Ovary (tissue), 9 donors: Measurements from ENCODE around the gene NXPH3. TPM values are rescaled to one million over a fixed set of nuclear protein-coding genes. Genes with fewer than 3 reads are reported as not detected.

Experiments
- DNase-seq, 5 donors: peaks; one replicate each; pipeline ENCODE4 v3.0.0-alpha.2; 2019 to 2020
- H3K27ac ChIP-seq, 2 donors: fragments of 200-600 bp; one replicate each; pipeline versions ENCODE4 v1.5.1 to v1.8.0; 2019 to 2022
- H3K27me3 ChIP-seq: fragments of 200-600 bp; one replicate; pipeline ENCODE4 v1.8.0; 2022
- H3K36me3 ChIP-seq: fragments of 200-600 bp; sonication (generic); one replicate; pipeline ENCODE4 v1.5.1; 2019
- H3K4me1 ChIP-seq: one replicate; pipeline ENCODE4 v1.8.1; 2013; ENCODE audit warnings: mild to moderate bottlenecking, moderate library complexity; ENCODE audit not compliant: insufficient read depth
- H3K4me3 ChIP-seq: fragments of 200-600 bp; sonication (generic); one replicate; pipeline ENCODE4 v1.5.1; 2017
- H3K9me3 ChIP-seq, 2 donors: fragments of 200-600 bp in 1 of 2; sonication (generic) in 1 of 2; one replicate each; pipeline versions ENCODE4 v1.5.1 to v1.8.1; 2013 to 2019; ENCODE audit warnings: mild to moderate bottlenecking in 1 of 2, moderate library complexity in 1 of 2
- CTCF ChIP-seq, 3 donors: fragments of 450-650 bp in 2 of 3; fragments of 200-600 bp in 1 of 3; IDR thresholded peaks; one replicate each; pipeline versions ENCODE4 v1.5.1 to v1.8.0; 2016 to 2022; ENCODE audit warnings: antibody characterized with exemption in 3 of 3, mild to moderate bottlenecking in 1 of 3
- EP300 ChIP-seq: sonication (generic); formaldehyde crosslinking; IDR thresholded peaks from one replicate; pipeline ENCODE4 v1.6.1; 2017; ENCODE audit warnings: antibody characterized with exemption
- POLR2A ChIP-seq: fragments of 450-650 bp; IDR thresholded peaks from one replicate; pipeline ENCODE4 v1.6.1; 2017; ENCODE audit warnings: antibody characterized with exemption, mild to moderate bottlenecking, moderate library complexity
- WGBS, 3 donors: extraction: QIAGEN DNeasy Blood & Tissue Kit in 1 of 3; methylation state at CpG; one replicate each; pipeline versions ENCODE4 v1.1.5 to v1.1.7; 2013 to 2017; 5-methylcytosine and 5-hydroxymethylcytosine counted together
- intact Hi-C, 4 donors: fragments of 100-400 bp; cut with DNase I; formaldehyde crosslinking; loops; one replicate each; pipeline versions ENCODE4 v1.11.0 to v1.15.1; 2022 to 2023
- polyA plus RNA-seq, 2 donors: library from polyadenylated mRNA; stranded (reverse); fragments of 200-250 nt in 1 of 2; fragments of 350-450 nt in 1 of 2; fragmentation: Illumina TruSeq in 1 of 2; extraction: RNeasy Lipid Tissue Mini Kit (QIAGEN cat#74804) in 1 of 2; gene quantifications; one replicate each; pipeline ENCODE4 v1.2.3, GENCODE V29; 2013 to 2014
- total RNA-seq, 7 donors: library from RNA; depleted of rRNA in 2 of 7; stranded (reverse); fragments of >200 nt in 2 of 7; fragmentation: NEBNext Ultra II Directional in 3 of 7; extraction: Animal tissue kit (Norgen Biotek cat#: 25700) in 3 of 7; gene quantifications; one replicate each; pipeline versions ENCODE4 v1.1.0 to v1.2.4, GENCODE V29; 2016 to 2023
- donor health status: DM: no; HTN: no; CAD: no; lungs with moderate emphysema.
- donor health status: DM: no; HTN: no; CAD: no.
- donor health status: Bipolar disorder and iron deficiency.
- donor health status: DM: yes; HTN: yes; CAD: no.
- donor health status: DM: no; HTN: no; CAD: no.
- donor health status: DM: yes; HTN: yes; CAD: no.

The NXPH3 gene
- total and polyA plus RNA-seq, 9 donors, result 1.2 to 26.0 (median 10.7) TPM

- no peaks in the 10 kb centered on the region for H3K4me1 ChIP-seq
- WGBS, 3 donors, result 88 to 91% (median 89%) methylated on average over 8 of the region's 8 CpGs
- no peaks in the 10 kb centered on the region for H3K36me3 ChIP-seq
- H3K27me3 ChIP-seq, result no peaks in the 10 kb centered on the region
- no peak overlapping the region for H3K4me3 ChIP-seq
- no peak for TF ChIP-seq CTCF (IDR thresholded peaks at IDR 0.05)
- TF ChIP-seq POLR2A, result no peak
- no peak for TF ChIP-seq EP300
- H3K9me3 ChIP-seq, result no peaks in the 10 kb centered on the region
- DNase-seq, result no peak
- no peak overlapping the region for H3K27ac ChIP-seq
- intact Hi-C loops, result no loop called here
Observed at GRCh38 chr17:49588312-49588711, 12.6 kb downstream of the NXPH3 start.

GRCh38 chr17:49588726-49589576, 13.3 kb downstream of the NXPH3 start:
- no peak for DNase-seq
- intact Hi-C loops, result no loop called here
- Histone ChIP-seq H3K4me3 (no peak overlapping the region), H3K27ac (no peak overlapping the region), H3K4me1 (no peaks in the 10 kb centered on the region), H3K36me3 (no peaks in the 10 kb centered on the region), H3K27me3 (no peaks in the 10 kb centered on the region), H3K9me3 (no peaks in the 10 kb centered on the region)
- TF ChIP-seq CTCF (IDR thresholded peaks at IDR 0.05) (no peak), POLR2A (no peak), EP300 (no peak)
- 68 to 70% (median 70%) methylated on average over 8 of the region's 8 CpGs for WGBS, 3 donors

- no peaks in the 10 kb centered on the region for H3K4me1 ChIP-seq
- H3K27me3 ChIP-seq, result no peaks in the 10 kb centered on the region
- no peak overlapping the region for H3K4me3 ChIP-seq
- intact Hi-C loops, result no loop called here
- 77 to 89% (median 84%) methylated on average over 2 of the region's 2 CpGs for WGBS, 3 donors
- TF ChIP-seq EP300 (no peak), CTCF (IDR thresholded peaks at IDR 0.05) (no peak), POLR2A (no peak)
- no peak overlapping the region for H3K27ac ChIP-seq
- no peaks in the 10 kb centered on the region for H3K36me3 ChIP-seq
- DNase-seq, result no peak
- H3K9me3 ChIP-seq, result no peaks in the 10 kb centered on the region
Observed at GRCh38 chr17:49589577-49589927, 13.9 kb downstream of the NXPH3 start.

GRCh38 chr17:49590874-49591273, 15.2 kb downstream of the NXPH3 start:
- TF ChIP-seq EP300, result no peak
- WGBS, 3 donors, result 95 to 99% (median 98%) methylated on average over 4 of the region's 4 CpGs
- no peak for DNase-seq
- Histone ChIP-seq H3K4me3 (no peak overlapping the region), H3K9me3 (no peaks in the 10 kb centered on the region), H3K4me1 (peaks cover 1% of the 10 kb centered on the region), H3K27me3 (no peaks in the 10 kb centered on the region), H3K36me3 (no peaks in the 10 kb centered on the region), H3K27ac (no peak overlapping the region)
- intact Hi-C loops, result no loop called here

GRCh38 chr17:49592263-49592662, 16.6 kb downstream of the NXPH3 start:
- no peak for TF ChIP-seq CTCF (IDR thresholded peaks at IDR 0.05)
- no peak for TF ChIP-seq EP300
- no peak for TF ChIP-seq POLR2A
- H3K36me3 ChIP-seq, result no peaks in the 10 kb centered on the region
- H3K4me3 ChIP-seq, result no peak overlapping the region
- H3K9me3 ChIP-seq, result no peaks in the 10 kb centered on the region
- H3K27me3 ChIP-seq, result no peaks in the 10 kb centered on the region
- intact Hi-C loops, result no loop called here
- no peak overlapping the region for H3K27ac ChIP-seq
- DNase-seq, result no peak
- H3K4me1 ChIP-seq, result peaks cover 4% of the 10 kb centered on the region
- WGBS, 3 donors, result 86 to 97% (median 95%) methylated on average over 3 of the region's 3 CpGs
